Heart left ventricle (tissue), 16 donors: ENCODE measurements around the gene KIRREL1. TPM values are rescaled to one million over a fixed set of nuclear protein-coding genes. Genes with fewer than 3 reads are reported as not detected.

Experiments
- ATAC-seq, 4 donors: fragments of 200-7000 bp; cut with Tn5 transposase; one replicate each; pipeline ENCODE4 v1.9.1; 2020 to 2022; ENCODE audit warnings: moderate library complexity in 4 of 4, mild to moderate bottlenecking in 3 of 4, moderate number of reproducible peaks in 1 of 4
- DNase-seq, 5 donors: peaks; one replicate each; pipeline ENCODE4 v3.0.0-alpha.2; 2020
- H3K27ac ChIP-seq, 12 donors: fragments of 200-600 bp; sonication (generic) in 4 of 12; one replicate each; pipeline versions ENCODE4 v1.5.0 to v1.8.0; 2016 to 2022; ENCODE audit warnings: mild to moderate bottlenecking in 2 of 12
- H3K27me3 ChIP-seq, 9 donors: fragments of 200-600 bp; sonication (generic) in 2 of 9; one replicate each; pipeline versions ENCODE4 v1.5.1 to v1.8.0; 2016 to 2022; ENCODE audit warnings: mild to moderate bottlenecking in 3 of 9
- H3K36me3 ChIP-seq, 9 donors: fragments of 200-600 bp; sonication (generic) in 2 of 9; one replicate each; pipeline versions ENCODE4 v1.5.0 to v1.8.0; 2018 to 2022; ENCODE audit warnings: mild to moderate bottlenecking in 2 of 9
- H3K4me1 ChIP-seq, 12 donors: fragments of 200-600 bp; sonication (generic) in 4 of 12; one replicate each; pipeline versions ENCODE4 v1.5.0 to v1.8.0; 2016 to 2022; ENCODE audit warnings: mild to moderate bottlenecking in 3 of 12
- H3K4me3 ChIP-seq, 12 donors: fragments of 200-600 bp; sonication (generic) in 4 of 12; one replicate each; pipeline versions ENCODE4 v1.5.0 to v1.8.0; 2017 to 2022; ENCODE audit warnings: mild to moderate bottlenecking in 9 of 12, moderate library complexity in 4 of 12
- H3K9me3 ChIP-seq, 12 donors: fragments of 200-600 bp; sonication (generic) in 4 of 12; one replicate each; pipeline versions ENCODE4 v1.5.0 to v1.8.0; 2016 to 2022; ENCODE audit warnings: mild to moderate bottlenecking in 1 of 12
- CTCF ChIP-seq, 12 donors: fragments of 200-600 bp; sonication (generic) in 4 of 12; IDR thresholded peaks; one replicate each; pipeline versions ENCODE4 v1.5.0 to v1.8.0; 2018 to 2022; ENCODE audit warnings: antibody characterized with exemption in 12 of 12, mild to moderate bottlenecking in 5 of 12
- POLR2A ChIP-seq, 2 donors: fragments of 450-650 bp; IDR thresholded peaks; one replicate each; pipeline ENCODE4 v1.6.1; 2017; ENCODE audit warnings: antibody characterized with exemption in 2 of 2, mild to moderate bottlenecking in 2 of 2, moderate library complexity in 2 of 2
- WGBS, 4 donors: extraction: QIAGEN DNeasy Blood & Tissue Kit in 2 of 4; methylation state at CpG; one replicate each; pipeline versions ENCODE4 v1.1.5 to v1.1.7; 2013 to 2018; 5-methylcytosine and 5-hydroxymethylcytosine counted together
- intact Hi-C, 10 donors: fragments of 100-400 bp; cut with DNase I; formaldehyde crosslinking; loops; one replicate each; pipeline versions ENCODE4 v1.11.1 to v1.14.2; 2022
- polyA plus RNA-seq, 2 donors: library from polyadenylated mRNA; stranded (reverse); fragments of 200-250 nt; gene quantifications; one replicate each; pipeline ENCODE4 v1.2.3, GENCODE V29; 2013
- total RNA-seq, 9 donors: library from RNA; depleted of rRNA in 2 of 9; stranded (reverse); fragments of >200 nt in 2 of 9; fragmentation: NEBNext Ultra II Directional in 3 of 9; extraction: Animal tissue kit (Norgen Biotek cat#: 25700) in 3 of 9; gene quantifications; one replicate each; pipeline versions ENCODE4 v1.1.0 to v1.2.4, GENCODE V29; 2016 to 2023
- donor health status: ischemic (EF 13 %, LVEDD 7.1; RV severe dilation, severe dysfunction).
- donor health status: healthy with polysubstance abuse.
- donor health status: DM: no; HTN: yes; CAD: no.
- donor health status: DM: no; HTN: no; CAD: no.
- donor health status: ischemic (EF 25% LVEDD 6.9; RV normal size, moderate dysfunction).
- donor health status: ischemic (EF 25% LVEDD 5.7; RV mildly dilated, moderate dysfunction).
- donor health status: healthy.
- donor health status: DM: yes; HTN: yes; CAD: no.
- donor health status: ischemic (EF 35%, LVEDD 5.7; RV mildly dilated, moderate dysfunction).
- donor health status: nonischemic (EF 11% LVEDD 7.7; RV severe dilation, severe dysfunction).
- donor health status: DM: yes; HTN: yes; CAD: no.
- donor health status: PGD.
- donor health status: ischemic (EF 29% LVEDD 5.4; RV normal size, mild dysfunction).
- donor health status: nonischemic (EF 23%, LVEDD 6.1; RV moderate dilation, normal function).

KIRREL1 gene
- total and polyA plus RNA-seq, 11 donors, result 3.2 to 22.7 (median 8.2) TPM

- WGBS, 4 donors, result 76 to 85% (median 83%) methylated on average over 5 of the region's 5 CpGs
- Histone ChIP-seq H3K36me3 (no peaks in the 10 kb centered on the region), H3K27me3 (peaks cover 0 to 28% (median 0%) of the 10 kb centered on the region in 9 donors), H3K4me3 (no peak overlapping the region), H3K4me1 (peaks cover 0 to 12% (median 2%) of the 10 kb centered on the region in 12 donors), H3K27ac (no peak overlapping the region), H3K9me3 (no peaks in the 10 kb centered on the region)
- intact Hi-C loops, result loop anchor here in 8 of 10 donors (5.0 to 10.0 kb wide), 11 partner anchors 33 to 748 kb away; partner anchors contain the start of gene KIRREL1 (in 2 of the 8)
- DNase-seq (no peak), ATAC-seq (no peak)
- TF ChIP-seq CTCF (IDR thresholded peaks at IDR 0.05) (no peak), POLR2A (IDR thresholded peaks at IDR 0.05) (no peak)
Measured at GRCh38 chr1:158119976-158120653, 126.7 kb downstream of the KIRREL1 start.

GRCh38 chr1:158121604-158122254, 128.3 kb downstream of the KIRREL1 start:
- 27 to 37% (median 28%) methylated on average over 5 of the region's 5 CpGs for WGBS, 4 donors
- H3K4me3 ChIP-seq, result no peak overlapping the region
- ATAC-seq (no peak), DNase-seq (no peak)
- peaks cover 0 to 18% (median 0%) of the 10 kb centered on the region in 9 donors for H3K27me3 ChIP-seq
- H3K27ac ChIP-seq, result no peak overlapping the region
- no peaks in the 10 kb centered on the region for H3K9me3 ChIP-seq
- TF ChIP-seq POLR2A (IDR thresholded peaks at IDR 0.05), result no peak
- TF ChIP-seq CTCF (IDR thresholded peaks at IDR 0.05), result peak in 9 of 12 donors; percentile 26 to 50 (median 35)
- peaks cover 0 to 16% (median 2%) of the 10 kb centered on the region in 12 donors for H3K4me1 ChIP-seq
- H3K36me3 ChIP-seq, result no peaks in the 10 kb centered on the region
- intact Hi-C loops, result loop anchor here in 8 of 10 donors (5.0 to 10.0 kb wide), 10 partner anchors 34 to 749 kb away; partner anchors contain the start of gene KIRREL1 (in 2 of the 8)

GRCh38 chr1:158122833-158123388, 129.5 kb downstream of the KIRREL1 start:
- WGBS, 4 donors, result 84 to 89% (median 86%) methylated on average over 2 of the region's 2 CpGs

More at GRCh38 chr1:158122833-158123388, 129.5 kb downstream of the KIRREL1 start:
- intact Hi-C loops, result loop anchor here in 8 of 10 donors (5.0 to 10.0 kb wide), 10 partner anchors 36 to 751 kb away; partner anchors contain the start of gene KIRREL1 (in 2 of the 8)
- Histone ChIP-seq H3K9me3 (no peaks in the 10 kb centered on the region), H3K27ac (no peak overlapping the region), H3K4me3 (no peak overlapping the region), H3K27me3 (peaks cover 0 to 18% (median 0%) of the 10 kb centered on the region in 9 donors), H3K4me1 (peaks cover 0 to 10% (median under 1%) of the 10 kb centered on the region in 12 donors), H3K36me3 (no peaks in the 10 kb centered on the region)
- TF ChIP-seq CTCF (IDR thresholded peaks at IDR 0.05) (no peak), POLR2A (IDR thresholded peaks at IDR 0.05) (no peak)
- DNase-seq, result no peak
- no peak for ATAC-seq
